WERI-Rb-1 (cell line): ENCODE data around the gene HCFC1.
"Not testable (repeated sequence)": the region's sequence is repeated elsewhere in the genome, so short reads cannot be mapped to it uniquely, and the experiment has no call there.

Experiments
- DNase-seq: peaks from one replicate; pipeline ENCODE4 v3.0.0-alpha.2; 2020
- H3K27ac ChIP-seq: fragments of 250-450 bp; sonication (Bioruptor Pico); 2 replicates; pipeline ENCODE4 v1.5.1; 2020; ENCODE audit warnings: mild to moderate bottlenecking, moderate library complexity
- H3K27me3 ChIP-seq: fragments of 250-450 bp; sonication (Bioruptor Pico); 2 replicates; pipeline ENCODE4 v1.5.1; 2021; ENCODE audit warnings: mild to moderate bottlenecking, low read depth, moderate library complexity; ENCODE audit not compliant: insufficient read depth, severe bottlenecking
- H3K36me3 ChIP-seq: fragments of 250-450 bp; sonication (Bioruptor Pico); 2 replicates; pipeline ENCODE4 v1.5.1; 2020; ENCODE audit warnings: mild to moderate bottlenecking, moderate library complexity
- H3K4me3 ChIP-seq: 2 replicates; pipeline ENCODE4 v1.5.1; 2011; ENCODE audit warnings: low read depth, mild to moderate bottlenecking, control low read depth, low read length
- H3K9me3 ChIP-seq: fragments of 250-450 bp; sonication (Bioruptor Pico); 2 replicates; pipeline ENCODE4 v1.5.1; 2021; ENCODE audit warnings: mild to moderate bottlenecking, moderate library complexity; ENCODE audit not compliant: severe bottlenecking
- CTCF ChIP-seq: IDR thresholded peaks from 2 replicates; pipeline ENCODE4 v1.5.1; 2011; ENCODE audit warnings: low read depth, mild to moderate bottlenecking, control low read depth, inconsistent platforms, low read length

The HCFC1 gene

DNA sequence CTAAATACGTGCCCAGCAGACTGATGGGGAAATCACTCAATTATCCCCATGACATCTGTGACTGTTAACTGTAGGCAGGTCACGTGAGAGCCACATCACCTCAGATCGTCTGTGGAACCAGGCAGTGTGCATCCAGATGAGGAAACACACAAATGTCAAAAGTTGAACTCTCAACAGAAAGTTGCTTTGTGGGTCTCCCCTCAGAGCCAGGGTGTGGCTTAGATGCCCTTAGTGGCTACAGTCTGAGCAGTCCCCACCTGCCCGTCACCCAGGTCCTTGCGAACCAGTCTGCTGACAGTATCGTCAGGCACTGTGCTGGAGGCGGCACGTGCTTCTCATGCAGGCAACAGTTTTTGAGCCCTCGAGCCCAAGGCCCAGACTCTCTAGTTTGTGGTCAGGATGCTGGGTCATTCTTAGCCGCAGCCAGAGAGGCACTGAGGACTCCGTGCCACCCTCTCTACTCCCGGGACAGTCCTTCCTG is 11.7 kb upstream of the HCFC1 start:
- peaks cover 3% of the 10 kb centered on the region for H3K9me3 ChIP-seq
- no peak for TF ChIP-seq CTCF
- H3K27me3 ChIP-seq = peaks cover 22% of the 10 kb centered on the region
- no peak overlapping the region for H3K4me3 ChIP-seq
- DNase-seq = no peak
- H3K27ac ChIP-seq = no peak overlapping the region
- H3K36me3 ChIP-seq = no peaks in the 10 kb centered on the region

GRCh38 chrX:153981771-153982533 is 10.3 kb upstream of the HCFC1 start:
- H3K27me3 ChIP-seq = peaks cover 22% of the 10 kb centered on the region
- H3K36me3 ChIP-seq = no peaks in the 10 kb centered on the region
- DNase-seq = no peak
- no peak overlapping the region for H3K4me3 ChIP-seq
- no peak for TF ChIP-seq CTCF
- peaks cover 3% of the 10 kb centered on the region for H3K9me3 ChIP-seq
- H3K27ac ChIP-seq = peak overlapping the region; percentile 22; the same call in 1 of the 2 replicates

DNA sequence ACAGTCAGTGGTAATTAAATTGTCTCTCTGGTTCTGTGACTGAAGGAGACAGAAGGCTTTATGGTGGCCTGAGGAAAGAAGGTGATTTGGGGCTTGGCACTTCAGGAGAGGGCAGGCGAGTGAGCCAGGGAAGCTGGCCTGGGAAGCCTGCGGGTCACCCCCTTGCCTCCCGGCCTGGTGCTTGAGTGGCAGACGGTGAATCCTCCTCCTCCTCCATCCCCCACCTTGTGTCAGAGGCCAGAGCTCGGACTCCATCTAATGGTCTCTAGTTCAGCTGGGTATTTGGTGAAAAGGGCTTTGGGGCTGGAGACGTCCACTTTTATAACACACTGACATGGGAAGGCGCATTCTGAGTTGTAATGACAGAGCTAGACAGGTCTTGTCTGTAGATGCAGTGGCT is 9.6 kb upstream of the HCFC1 start:
- Histone ChIP-seq H3K9me3 (peaks cover 3% of the 10 kb centered on the region), H3K4me3 (no peak overlapping the region), H3K27me3 (peaks cover 19% of the 10 kb centered on the region), H3K36me3 (no peaks in the 10 kb centered on the region), H3K27ac (peak overlapping the region; percentile 22; the same call in 1 of the 2 replicates)
- no peak for DNase-seq
- no peak for TF ChIP-seq CTCF

GRCh38 chrX:153980394-153980793 is 8.8 kb upstream of the HCFC1 start:
- H3K27me3 ChIP-seq = peaks cover 21% of the 10 kb centered on the region

DNA sequence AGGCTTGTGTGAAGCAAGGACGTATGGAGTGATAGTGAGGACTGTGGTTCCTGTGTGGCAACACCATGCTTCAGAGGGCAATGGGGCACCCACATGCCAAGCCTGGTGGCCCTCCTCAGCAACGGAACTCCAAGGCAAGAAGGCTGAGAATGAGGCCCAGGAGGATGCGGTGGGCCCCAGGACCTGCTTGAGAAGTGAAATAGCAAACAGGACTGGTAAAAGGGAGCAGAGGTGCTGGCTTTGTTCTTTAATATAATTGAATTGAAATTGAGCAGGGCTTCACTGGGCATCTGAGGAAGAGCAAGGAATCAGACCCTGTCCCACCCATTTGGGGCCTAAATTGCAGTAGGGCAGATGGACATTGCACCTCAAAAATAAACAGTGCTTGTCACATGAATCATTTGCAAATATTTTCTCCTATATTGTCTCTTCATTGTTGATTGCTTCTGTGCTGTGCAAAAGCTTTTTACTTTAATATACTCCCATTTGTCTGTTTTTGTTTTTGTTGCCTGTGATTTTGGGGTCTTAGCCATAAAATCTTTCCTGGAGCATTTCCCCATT is 3.2 kb upstream of the HCFC1 start:
- DNase-seq = no peak
- peaks cover 13% of the 10 kb centered on the region for H3K36me3 ChIP-seq
- no peak for TF ChIP-seq CTCF
- H3K27me3 ChIP-seq = peaks cover 5% of the 10 kb centered on the region
- peak overlapping the region; percentile 15; the same call in 1 of the 2 replicates for H3K27ac ChIP-seq
- H3K9me3 ChIP-seq = peaks cover 6% of the 10 kb centered on the region
- H3K4me3 ChIP-seq = no peak overlapping the region

More at GRCh38 chrX:153980394-153980793, 8.8 kb upstream of the HCFC1 start:
- H3K9me3 ChIP-seq, DNase-seq, H3K27ac ChIP-seq, H3K4me3 ChIP-seq, H3K36me3 ChIP-seq: not testable (repeated sequence)

- Histone ChIP-seq H3K36me3 (peaks cover 19% of the 10 kb centered on the region), H3K9me3 (peaks cover 4% of the 10 kb centered on the region), H3K4me3 (no peak overlapping the region), H3K27me3 (peaks cover 11% of the 10 kb centered on the region), H3K27ac (peak overlapping the region; percentile 97)
- no peak for DNase-seq
- no peak for TF ChIP-seq CTCF
Measured at GRCh38 chrX:153974003-153974725, 2.5 kb upstream of the HCFC1 start.
